Measurements from ENCODE around the gene SUFU. TPM values are rescaled to one million over a fixed set of nuclear protein-coding genes. Genes with fewer than 3 reads are reported as not detected.

Gene SUFU
- total and polyA plus RNA-seq, 2 of the 4 experiments (the other 2 are of a cell fraction) = 2.2 to 11.0 TPM

GRCh38 chr10:102635377-102635776, 131.6 kb downstream of the SUFU start:
- H3K9me1 ChIP-seq (ENCODE audit: insufficient read depth, low read length) = peaks cover 37% of the 10 kb centered on the region
- peak overlapping the region; percentile 24 for H2AFZ ChIP-seq (replicated peaks; ENCODE audit: low read length, poor library complexity)
- dilution Hi-C loops (cut with HindIII; ENCODE audit: low sequenced_read_pairs, unreplicated experiment) (no loop called here), intact Hi-C loops (cut with micrococcal nuclease) (no loop called here), in situ Hi-C loops (cut with MboI; ENCODE audit: low sequenced_read_pairs) (no loop called here)
- H4K20me1 ChIP-seq (ENCODE audit: insufficient read depth, low read length) = no peaks in the 10 kb centered on the region
- DNase-seq (no peak), ATAC-seq (ENCODE audit: low read depth) (no peak)
- H3K4me1 ChIP-seq (ENCODE audit: control insufficient read depth, insufficient read depth, low read length) = peaks cover 46% of the 10 kb centered on the region
- no peak overlapping the region for H3K4me2 ChIP-seq (ENCODE audit: low read depth, low read length)
- peak overlapping the region; percentile 91 for H2BK20ac ChIP-seq (ENCODE audit: low read depth, low read length)
- H3K23ac ChIP-seq (ENCODE audit: low read depth, low read length) = no peak overlapping the region
- no peak overlapping the region for H3K56ac ChIP-seq (ENCODE audit: extremely low read depth, insufficient read depth, low read length)
- 0 out of 2 replicates have a peak overlapping the region, but pooled peaks have one; percentile 14 for H3K27ac ChIP-seq (ENCODE audit: insufficient read depth, low read length)
- H3K9me3 ChIP-seq (ENCODE audit: control insufficient read depth, insufficient read depth, low read length) = no peaks in the 10 kb centered on the region
- peak overlapping the region; percentile 33; the same call in 1 of the 2 replicates for H3K18ac ChIP-seq (ENCODE audit: low read depth, low read length)
- ChIA-PET POLR2A (ENCODE audit: unreplicated experiment) (no interaction called here), CTCF (no interaction called here)
- no TSS peak for BruUV-seq (replicated peaks)
- no peak overlapping the region for H2AK9ac ChIP-seq (replicated peaks; ENCODE audit: low read depth, low read length, poor library complexity)
- H4K8ac ChIP-seq (ENCODE audit: low read depth in 2 of 2, low read length in 2 of 2) = peak overlapping the region; percentile 74 to 90; a peak in 3 of 4 replicates
- H3K9ac ChIP-seq (ENCODE audit: low read depth, low read length) = no peak overlapping the region
- TF ChIP-seq FOS (IDR thresholded peaks at IDR 0.05; ENCODE audit: low read depth, low read length) = no peak
- no peak overlapping the region for H4K5ac ChIP-seq (ENCODE audit: low read depth, low read length)
- peaks cover 2% of the 10 kb centered on the region; the same call in 1 of the 2 replicates for H3K36me3 ChIP-seq (ENCODE audit: control insufficient read depth, insufficient read depth, low read length)
- peak overlapping the region; percentile 100 for H2BK5ac ChIP-seq (ENCODE audit: low read depth, low read length, poor library complexity, severe bottlenecking)
- H3K27me3 ChIP-seq (ENCODE audit: control insufficient read depth, insufficient read depth, low read length) = no peaks in the 10 kb centered on the region
- peak overlapping the region; percentile 94; the same call in 2 of the 3 replicates for H2BK15ac ChIP-seq (ENCODE audit: low read depth, low read length)
- H2BK120ac ChIP-seq (ENCODE audit: low read depth, low read length) = peak overlapping the region; percentile 99; the same call in 1 of the 2 replicates
- H3K4me3 ChIP-seq (ENCODE audit: insufficient read depth, low read depth, low read length) = no peak overlapping the region
- peak overlapping the region; percentile 97 for H2AK5ac ChIP-seq (ENCODE audit: low read depth, low read length)
- peaks cover 14 to 42% of the 10 kb centered on the region in 2 experiments for H3K79me1 ChIP-seq (ENCODE audit: low read depth in 1 of 2, low read length in 2 of 2)
- no CpG with 5 or more reads among the region's 4 CpGs for WGBS, 2 experiments (ENCODE audit: extremely low coverage in 2 of 2, insufficient read length in 1 of 2)
- H3K4ac ChIP-seq (ENCODE audit: low read depth, low read length) = peak overlapping the region; percentile 98
- peak overlapping the region; percentile 96 for H4K91ac ChIP-seq (ENCODE audit: insufficient read depth, low read depth, low read length)
- H3K14ac ChIP-seq (replicated peaks; ENCODE audit: low read depth, low read length) = peak overlapping the region; percentile 92

Data from IMR-90 (cell line).